H1 (cell line): ENCODE results near the gene FOXP2.

Source experiments
- EZH2 ChIP-seq: fragments of 200-600 bp; sonication (generic); IDR thresholded peaks from 2 replicates; pipeline ENCODE4 v1.7.1; 2012; ENCODE audit warnings: low read depth, mild to moderate bottlenecking, moderate library complexity, low read length, inconsistent platforms; ENCODE audit not compliant: severe bottlenecking
- POLR2A ChIP-seq, 2 experiments: IDR thresholded peaks; 1 replicate in 1 of 2; 2 replicates in 1 of 2; pipeline ENCODE4 v1.6.1; 2011; ENCODE audit warnings: low read depth in 2 of 2, low read length in 2 of 2, mild to moderate bottlenecking in 2 of 2; ENCODE audit errors: control extremely low read depth in 1 of 2

DNA sequence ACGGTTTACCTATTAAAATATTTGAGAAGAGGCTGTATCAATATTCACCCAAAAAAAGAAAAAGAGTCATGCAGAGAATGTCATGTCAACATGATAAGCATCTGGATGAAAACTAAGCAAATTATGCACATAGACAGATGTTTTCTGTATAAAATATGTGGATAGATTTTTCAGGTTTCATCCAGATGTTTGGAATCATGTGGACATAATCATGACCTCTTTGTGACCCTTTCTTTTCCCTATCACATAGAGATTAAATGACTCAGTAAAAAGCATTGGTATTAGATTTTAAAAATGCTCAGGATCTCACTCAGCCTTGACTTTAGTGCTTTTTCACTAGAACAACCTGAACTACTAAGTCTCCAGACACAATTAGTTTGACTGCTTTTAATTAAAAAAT is 90.0 kb downstream of the FOXP2 start:
- TF ChIP-seq EZH2 = no peak
- no peak for TF ChIP-seq POLR2A (IDR thresholded peaks at IDR 0.05; ENCODE audit: control extremely low read depth in 1 of 2, low read depth in 2 of 2, low read length in 2 of 2)
